Measurements from ENCODE around the gene TOB2.

GRCh38 chr22:41401781-41402648, 44.6 kb downstream of the TOB2 start:
- TF ChIP-seq, protein P1, sequence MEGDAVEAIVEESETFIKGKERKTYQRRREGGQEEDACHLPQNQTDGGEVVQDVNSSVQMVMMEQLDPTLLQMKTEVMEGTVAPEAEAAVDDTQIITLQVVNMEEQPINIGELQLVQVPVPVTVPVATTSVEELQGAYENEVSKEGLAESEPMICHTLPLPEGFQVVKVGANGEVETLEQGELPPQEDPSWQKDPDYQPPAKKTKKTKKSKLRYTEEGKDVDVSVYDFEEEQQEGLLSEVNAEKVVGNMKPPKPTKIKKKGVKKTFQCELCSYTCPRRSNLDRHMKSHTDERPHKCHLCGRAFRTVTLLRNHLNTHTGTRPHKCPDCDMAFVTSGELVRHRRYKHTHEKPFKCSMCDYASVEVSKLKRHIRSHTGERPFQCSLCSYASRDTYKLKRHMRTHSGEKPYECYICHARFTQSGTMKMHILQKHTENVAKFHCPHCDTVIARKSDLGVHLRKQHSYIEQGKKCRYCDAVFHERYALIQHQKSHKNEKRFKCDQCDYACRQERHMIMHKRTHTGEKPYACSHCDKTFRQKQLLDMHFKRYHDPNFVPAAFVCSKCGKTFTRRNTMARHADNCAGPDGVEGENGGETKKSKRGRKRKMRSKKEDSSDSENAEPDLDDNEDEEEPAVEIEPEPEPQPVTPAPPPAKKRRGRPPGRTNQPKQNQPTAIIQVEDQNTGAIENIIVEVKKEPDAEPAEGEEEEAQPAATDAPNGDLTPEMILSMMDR (IDR thresholded peaks at IDR 0.05), result no peak
- no peak for TF ChIP-seq POLR2A (IDR thresholded peaks at IDR 0.05)
